Epithelial cell of umbilical artery (primary cell): ENCODE data around the gene UNC13A. TPM values are rescaled to one million over a fixed set of nuclear protein-coding genes. Genes with fewer than 3 reads are reported as not detected.

Source experiments
- total RNA-seq: library from RNA; depleted of rRNA; stranded (reverse); fragments of >200 nt; gene quantifications from 2 replicates; pipeline ENCODE4 v1.2.3, GENCODE V29; 2014

The UNC13A gene
- under 0.01 TPM in 1 of 2 replicates, not detected in the other for total RNA-seq

GRCh38 chr19:17687857-17688784 lies at the start of gene UNC13A:
TSS of gene UNC13A (minus strand) at chr19:17688354. CDS start at chr19:17688199, 155 bp downstream.

DNA sequence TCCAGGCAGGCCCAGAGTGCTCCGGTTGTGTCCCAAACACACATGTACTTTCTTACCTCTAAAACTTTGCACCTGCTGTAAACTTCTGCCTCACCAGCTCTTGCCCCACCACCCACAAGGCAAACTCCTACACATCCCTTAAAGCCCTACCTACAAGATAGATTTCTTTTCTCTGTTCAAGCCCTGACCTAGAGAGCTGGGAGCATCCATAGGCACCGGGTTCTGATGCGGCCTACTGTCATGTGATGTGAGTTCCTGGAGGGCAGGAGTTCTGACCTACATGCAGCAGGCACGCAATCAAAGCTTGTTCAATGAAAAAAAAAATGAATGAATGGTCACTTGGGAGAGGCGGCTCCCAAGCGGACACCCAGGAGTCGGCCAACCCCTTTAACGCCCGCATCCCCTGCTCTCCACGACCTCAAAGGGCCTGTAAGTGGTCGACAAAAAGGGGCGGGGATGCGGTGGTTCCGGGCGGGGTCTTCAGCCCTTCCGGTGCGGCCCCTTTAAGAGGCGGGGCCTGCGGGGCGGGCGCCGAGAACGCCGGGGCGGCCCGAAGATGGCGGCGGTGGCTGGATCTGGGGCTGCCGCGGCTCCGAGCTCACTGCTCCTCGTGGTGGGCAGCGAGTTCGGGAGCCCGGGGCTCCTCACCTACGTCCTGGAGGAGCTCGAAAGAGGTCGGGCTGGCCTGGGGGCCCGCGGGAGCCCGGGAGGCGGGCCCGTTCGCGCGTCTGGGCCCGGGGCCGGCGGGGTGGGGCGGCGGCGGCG lies 31.0 kb upstream of the UNC13A start, which contains the start of gene MAP1S:
Gene MAP1S, plus strand, starts transcription at position 534 of the 765 bp plus-strand sequence. Its CDS starts 23 bp downstream, at position 557.

DNA sequence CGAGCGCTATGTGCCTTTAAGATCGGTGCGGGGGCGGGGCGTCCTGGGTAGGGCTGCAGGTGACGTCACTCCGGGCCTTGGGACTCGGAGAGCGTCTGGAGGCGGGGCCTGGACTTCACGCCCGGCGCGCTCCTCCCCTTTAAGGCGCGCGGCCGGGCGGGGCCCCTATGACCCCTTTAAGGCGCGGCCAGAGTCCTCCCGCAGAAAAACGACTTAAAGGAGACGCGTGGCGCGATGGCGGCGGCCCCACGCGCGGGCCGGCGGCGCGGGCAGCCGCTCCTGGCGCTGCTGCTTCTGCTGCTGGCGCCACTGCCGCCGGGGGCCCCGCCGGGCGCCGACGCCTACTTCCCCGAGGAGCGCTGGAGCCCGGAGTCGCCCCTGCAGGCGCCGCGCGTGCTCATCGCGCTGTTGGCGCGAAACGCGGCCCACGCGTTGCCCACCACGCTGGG lies 132.7 kb downstream of the UNC13A start, which contains the start of gene COLGALT1:
Gene COLGALT1, plus strand, starts transcription at position 170 of the 449 bp plus-strand sequence. Its CDS starts 65 bp downstream, at position 235.

Other genes with a start within 250 kb of the UNC13A start
- gene TMEM221, start 239.7 kb downstream of the UNC13A start, total RNA-seq, result not detected in 2 replicates
- gene NXNL1, start 227.4 kb downstream of the UNC13A start, total RNA-seq, result not detected in 2 replicates
- gene SLC27A1, start 217.8 kb downstream of the UNC13A start, total RNA-seq, result 7.8 and 9.6 TPM in 2 replicates
- gene PGLS, start 176.7 kb downstream of the UNC13A start, total RNA-seq, result 47.3 and 53.9 TPM in 2 replicates
- gene COLGALT1, start 132.7 kb downstream of the UNC13A start, total RNA-seq, result 72.8 and 87.1 TPM in 2 replicates
- 24.6 and 50.7 TPM in 2 replicates for gene MAP1S, start 31.1 kb upstream of the UNC13A start, total RNA-seq
- gene FCHO1, start 63.1 kb upstream of the UNC13A start, total RNA-seq, result 0.65 and 1.1 TPM in 2 replicates
- gene B3GNT3, start 106.8 kb upstream of the UNC13A start, total RNA-seq, result not detected in 2 replicates
- gene INSL3, start 133.2 kb upstream of the UNC13A start, total RNA-seq, result not detected in 2 replicates
- 1.6 and 5.0 TPM in 2 replicates for gene JAK3, start 159.6 kb upstream of the UNC13A start, total RNA-seq
- 858 and 936 TPM in 2 replicates for gene RPL18A, start 171.6 kb upstream of the UNC13A start, total RNA-seq
- gene SLC5A5, start 183.6 kb upstream of the UNC13A start, total RNA-seq, result not detected in 2 replicates
- gene CCDC124, start 244.7 kb upstream of the UNC13A start, total RNA-seq, result 46.1 and 54.0 TPM in 2 replicates